KBM-7 (cell line): Measurements from ENCODE around the gene ADAMTS13.
A peak's percentile ranks its signal among the peaks of the same experiment; 100 is the strongest.
"Not testable (repeated sequence)": the region's sequence is repeated elsewhere in the genome, so short reads cannot be mapped to it uniquely, and the experiment has no call there.

Experiments used
- DNase-seq: peaks from one replicate; pipeline ENCODE4 v3.0.0-alpha.2; 2015
- in situ Hi-C: fragments of 300-500 bp; cut with MboI; formaldehyde crosslinking; loops from 2 replicates; pipeline ENCODE4 v1.14.3; 2020; ENCODE audit warnings: low sequenced_read_pairs, low pct_unique_long_range_greater_than_20kb, mixed read lengths

Gene ADAMTS13

DNA sequence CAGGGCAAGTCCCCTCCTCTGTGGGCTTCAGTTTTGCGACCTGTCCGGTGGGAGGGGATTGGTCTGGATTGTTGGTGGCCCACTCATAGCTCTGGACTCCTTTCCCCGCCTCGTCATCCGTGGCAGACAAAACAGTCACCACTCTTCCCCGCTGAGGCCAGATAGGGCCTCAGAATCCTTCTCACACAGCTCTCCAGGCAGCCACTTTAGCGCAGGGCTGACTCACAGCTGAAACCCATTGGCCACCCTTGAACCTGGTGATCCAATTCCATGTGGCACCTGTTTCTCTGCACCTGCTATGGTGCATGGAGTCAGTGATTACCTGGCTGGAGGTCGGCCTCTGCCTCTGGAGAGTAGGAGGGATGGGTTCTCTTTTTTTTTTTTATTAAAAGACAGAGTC, 21.8 kb downstream of the ADAMTS13 start:
- in situ Hi-C loops = no loop called here

GRCh38 chr9:133445293-133445969, 23.3 kb downstream of the ADAMTS13 start:
- in situ Hi-C loops = no loop called here
- no peak for DNase-seq

More for the DNA sequence above, 21.8 kb downstream of the ADAMTS13 start:
- DNase-seq = no peak

- no peak for DNase-seq
- in situ Hi-C loops = no loop called here
Measured at GRCh38 chr9:133448487-133448972, 26.4 kb downstream of the ADAMTS13 start.

DNA sequence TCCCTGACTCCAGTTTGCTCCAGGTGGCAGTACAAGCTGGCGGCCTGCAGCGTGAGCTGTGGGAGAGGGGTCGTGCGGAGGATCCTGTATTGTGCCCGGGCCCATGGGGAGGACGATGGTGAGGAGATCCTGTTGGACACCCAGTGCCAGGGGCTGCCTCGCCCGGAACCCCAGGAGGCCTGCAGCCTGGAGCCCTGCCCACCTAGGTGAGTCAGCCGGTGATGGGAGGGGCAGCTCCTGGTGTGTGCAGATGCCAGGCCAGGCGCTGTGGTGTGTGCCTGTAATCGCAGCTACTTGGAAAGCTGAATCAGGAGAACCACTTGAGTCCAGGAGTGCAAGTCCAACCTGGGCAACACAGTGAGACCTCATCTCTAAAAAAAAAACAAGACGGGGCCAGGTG, 27.6 kb downstream of the ADAMTS13 start:
- in situ Hi-C loops = no loop called here
- no peak for DNase-seq

- DNase-seq, in situ Hi-C loops: not testable (repeated sequence)
Measured at GRCh38 chr9:133451865-133452264, 29.7 kb downstream of the ADAMTS13 start.

- in situ Hi-C loops = no loop called here
Measured at GRCh38 chr9:133452562-133452961, 30.4 kb downstream of the ADAMTS13 start.

DNA sequence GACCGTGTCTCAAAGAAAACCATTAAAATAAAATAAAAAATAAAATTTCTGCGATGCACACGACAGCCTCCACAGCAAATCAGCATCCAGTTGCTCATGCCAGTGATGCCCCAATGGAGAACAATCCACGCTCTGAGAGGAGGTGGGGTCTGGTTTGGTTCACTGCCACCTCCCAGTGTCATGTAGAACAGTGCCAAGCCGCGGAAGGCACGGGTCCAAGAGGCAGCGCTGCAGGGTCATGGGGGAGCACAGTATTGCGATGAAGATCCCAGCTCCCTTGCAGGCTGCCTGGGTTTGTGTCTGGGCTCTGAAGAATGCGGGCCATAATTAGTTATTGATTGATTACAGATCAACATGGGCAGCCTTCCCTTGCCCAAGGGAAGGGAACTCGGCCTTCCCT, 31.5 kb downstream of the ADAMTS13 start:
- in situ Hi-C loops = no loop called here
- no peak for DNase-seq

More at GRCh38 chr9:133452562-133452961, 30.4 kb downstream of the ADAMTS13 start:
- no peak for DNase-seq

- in situ Hi-C loops = no loop called here
- DNase-seq = no peak
Measured at GRCh38 chr9:133454325-133454724, 32.2 kb downstream of the ADAMTS13 start.

- no peak for DNase-seq
- in situ Hi-C loops = no loop called here
Measured at GRCh38 chr9:133454943-133455673, 32.9 kb downstream of the ADAMTS13 start.

DNA sequence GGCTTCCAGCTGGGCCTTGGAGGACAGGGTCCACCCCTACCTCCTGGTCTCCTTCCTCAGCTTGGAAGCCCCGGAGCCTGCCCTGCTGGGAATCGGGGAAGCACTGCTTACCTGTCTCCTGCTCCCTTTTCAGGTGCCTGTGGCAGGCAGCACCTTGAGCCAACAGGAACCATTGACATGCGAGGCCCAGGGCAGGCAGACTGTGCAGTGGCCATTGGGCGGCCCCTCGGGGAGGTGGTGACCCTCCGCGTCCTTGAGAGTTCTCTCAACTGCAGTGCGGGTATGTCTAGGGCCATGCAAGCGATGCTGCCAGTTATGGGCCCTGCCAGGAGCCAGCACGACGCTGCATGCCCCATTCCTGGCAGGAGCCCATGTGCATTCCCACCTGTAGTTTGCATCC, 33.8 kb downstream of the ADAMTS13 start:
- in situ Hi-C loops = no loop called here
- no peak for DNase-seq

- in situ Hi-C loops = no loop called here
- no peak for DNase-seq
Measured at GRCh38 chr9:133456409-133456808, 34.2 kb downstream of the ADAMTS13 start.

- in situ Hi-C loops = no loop called here
- no peak for DNase-seq
Measured at GRCh38 chr9:133457233-133457632, 35.1 kb downstream of the ADAMTS13 start.

- in situ Hi-C loops = no loop called here
- DNase-seq = no peak
Measured at GRCh38 chr9:133457748-133458147, 35.6 kb downstream of the ADAMTS13 start.

- no peak for DNase-seq
Measured at GRCh38 chr9:133458643-133459312, 36.6 kb downstream of the ADAMTS13 start.

DNA sequence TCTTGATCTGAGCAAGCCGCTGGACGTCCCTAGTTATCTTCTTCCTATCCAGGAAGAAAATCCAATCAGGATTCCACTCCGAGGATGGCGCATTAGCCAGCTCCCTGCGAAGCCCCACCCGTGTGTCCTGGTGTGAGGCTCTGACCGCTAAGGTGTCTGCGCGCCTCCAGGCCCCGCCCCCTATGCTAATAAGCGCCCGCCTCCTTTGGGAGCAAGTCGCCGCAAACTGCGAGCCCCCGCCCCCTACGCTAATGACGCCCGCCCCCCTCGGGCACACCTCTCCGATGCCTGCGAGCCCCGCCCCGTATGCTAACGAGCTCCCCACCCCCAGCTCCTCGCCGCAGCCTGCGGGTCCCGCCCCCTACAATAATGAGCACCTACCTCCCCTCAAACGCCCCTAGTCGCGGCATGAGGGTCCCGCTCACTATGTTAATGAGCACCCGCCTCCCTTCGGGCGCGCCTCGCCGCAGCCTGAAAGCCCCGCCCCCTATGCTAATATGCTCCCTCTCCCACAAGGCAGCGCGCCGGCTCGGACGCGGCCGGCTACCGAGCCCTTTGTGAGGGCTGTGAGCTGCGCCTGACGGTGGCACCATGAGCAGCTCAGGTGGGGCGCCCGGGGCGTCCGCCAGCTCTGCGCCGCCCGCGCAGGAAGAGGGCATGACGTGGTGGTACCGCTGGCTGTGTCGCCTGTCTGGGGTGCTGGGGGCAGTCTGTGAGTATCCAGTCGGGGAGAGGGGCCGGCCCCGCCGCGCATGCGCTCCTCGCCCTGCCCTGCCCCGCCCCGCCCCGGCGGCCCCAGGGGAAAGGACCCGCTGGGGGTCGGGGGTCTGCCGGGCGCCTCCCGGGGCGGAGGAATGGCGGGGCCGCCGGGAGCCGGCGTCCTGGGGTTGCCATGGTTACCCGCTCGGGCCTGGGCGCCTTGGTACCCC, 37.6 kb downstream of the ADAMTS13 start, which contains the start of gene CACFD1:
Gene CACFD1, plus strand, starts transcription at position 503 of the 929 bp plus-strand sequence. Its CDS starts 89 bp downstream, at position 592.
- in situ Hi-C loops = no loop called here
- DNase-seq = peak; percentile 95

More at GRCh38 chr9:133458643-133459312, 36.6 kb downstream of the ADAMTS13 start:
- in situ Hi-C loops = no loop called here

- no peak for DNase-seq
- in situ Hi-C loops = no loop called here
Measured at GRCh38 chr9:133460405-133461175, 38.4 kb downstream of the ADAMTS13 start.

DNA sequence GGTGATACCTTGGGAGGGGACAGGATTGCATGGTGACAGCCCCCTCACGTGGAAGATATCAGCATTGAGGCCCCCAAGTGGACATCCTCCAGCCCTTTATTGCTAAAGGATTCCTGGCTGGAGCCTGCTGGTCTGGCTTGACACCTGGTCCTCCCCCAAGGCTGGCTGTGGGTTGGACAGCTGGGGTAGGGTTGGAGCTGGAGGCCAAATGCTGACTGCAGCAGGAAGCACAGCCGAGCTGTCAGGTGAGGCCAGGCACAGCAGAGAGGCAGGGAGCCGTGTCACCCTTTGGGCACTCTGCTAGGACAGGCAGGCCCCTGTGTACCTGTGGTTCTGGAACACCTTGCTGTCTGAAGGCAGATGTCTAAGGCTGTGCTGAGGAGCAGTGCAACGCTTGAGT, 39.8 kb downstream of the ADAMTS13 start:
- DNase-seq = no peak
- in situ Hi-C loops = no loop called here

DNA sequence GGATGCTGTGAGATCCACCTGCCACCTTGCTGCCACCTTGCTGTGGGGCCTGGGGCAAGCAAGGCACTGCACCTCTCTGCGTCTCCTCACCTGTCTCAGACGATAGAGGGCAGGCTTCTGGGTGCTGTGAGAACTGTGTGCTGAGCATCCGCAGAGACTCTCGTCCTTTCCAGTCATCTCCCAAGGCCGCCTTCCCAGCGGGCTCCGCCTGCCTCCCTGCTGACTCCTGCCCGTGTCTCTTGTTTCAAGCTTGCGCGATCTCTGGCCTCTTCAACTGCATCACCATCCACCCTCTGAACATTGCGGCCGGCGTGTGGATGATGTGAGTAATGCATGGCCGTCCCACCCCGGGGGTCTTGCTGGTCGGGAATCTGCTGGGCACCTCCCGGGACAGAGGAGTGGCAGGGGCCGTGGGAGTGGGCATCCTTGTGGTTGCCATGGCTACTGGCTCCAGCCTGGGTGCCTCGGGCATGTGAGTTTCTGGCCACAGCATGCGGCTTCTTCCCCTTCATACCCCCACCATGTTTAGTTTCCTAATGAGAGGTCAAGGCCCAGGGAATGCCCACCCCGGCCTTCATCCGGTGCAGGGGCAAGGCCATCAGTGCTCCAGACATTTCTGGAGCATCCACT, 41.2 kb downstream of the ADAMTS13 start:
- DNase-seq = no peak
- in situ Hi-C loops = no loop called here
